ENCODE measurements around the gene DCST1.
A peak's percentile ranks its signal among the peaks of the same experiment; 100 is the strongest.

DCST1 gene

DNA sequence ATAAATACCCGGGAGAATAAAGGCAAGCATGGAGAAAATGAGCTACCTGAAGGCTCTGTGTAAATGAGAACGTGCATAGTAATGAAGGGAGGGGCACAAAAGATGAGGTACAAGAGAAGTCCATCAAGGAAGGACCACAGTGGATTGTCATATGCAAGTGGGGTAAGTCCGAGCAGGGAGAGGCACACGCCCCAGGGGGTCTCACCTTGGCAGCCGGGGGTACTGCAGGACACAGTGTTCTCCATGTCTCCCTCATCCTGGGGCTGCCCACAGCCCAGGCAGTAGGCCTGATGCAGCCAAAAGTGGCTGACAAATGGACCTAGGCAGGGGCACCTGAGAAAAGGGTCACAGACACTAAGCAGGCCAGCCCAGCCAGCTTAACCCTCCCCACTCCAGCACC, 10.0 kb upstream of the DCST1 start:
- TF ChIP-seq ZFX (IDR thresholded peaks at IDR 0.05; ENCODE audit: borderline replicate concordance), result no peak
- TF ChIP-seq, protein P1, sequence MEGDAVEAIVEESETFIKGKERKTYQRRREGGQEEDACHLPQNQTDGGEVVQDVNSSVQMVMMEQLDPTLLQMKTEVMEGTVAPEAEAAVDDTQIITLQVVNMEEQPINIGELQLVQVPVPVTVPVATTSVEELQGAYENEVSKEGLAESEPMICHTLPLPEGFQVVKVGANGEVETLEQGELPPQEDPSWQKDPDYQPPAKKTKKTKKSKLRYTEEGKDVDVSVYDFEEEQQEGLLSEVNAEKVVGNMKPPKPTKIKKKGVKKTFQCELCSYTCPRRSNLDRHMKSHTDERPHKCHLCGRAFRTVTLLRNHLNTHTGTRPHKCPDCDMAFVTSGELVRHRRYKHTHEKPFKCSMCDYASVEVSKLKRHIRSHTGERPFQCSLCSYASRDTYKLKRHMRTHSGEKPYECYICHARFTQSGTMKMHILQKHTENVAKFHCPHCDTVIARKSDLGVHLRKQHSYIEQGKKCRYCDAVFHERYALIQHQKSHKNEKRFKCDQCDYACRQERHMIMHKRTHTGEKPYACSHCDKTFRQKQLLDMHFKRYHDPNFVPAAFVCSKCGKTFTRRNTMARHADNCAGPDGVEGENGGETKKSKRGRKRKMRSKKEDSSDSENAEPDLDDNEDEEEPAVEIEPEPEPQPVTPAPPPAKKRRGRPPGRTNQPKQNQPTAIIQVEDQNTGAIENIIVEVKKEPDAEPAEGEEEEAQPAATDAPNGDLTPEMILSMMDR (IDR thresholded peaks at IDR 0.05), result no peak
- H3K27ac ChIP-seq, result peak overlapping the region; percentile 98

DNA sequence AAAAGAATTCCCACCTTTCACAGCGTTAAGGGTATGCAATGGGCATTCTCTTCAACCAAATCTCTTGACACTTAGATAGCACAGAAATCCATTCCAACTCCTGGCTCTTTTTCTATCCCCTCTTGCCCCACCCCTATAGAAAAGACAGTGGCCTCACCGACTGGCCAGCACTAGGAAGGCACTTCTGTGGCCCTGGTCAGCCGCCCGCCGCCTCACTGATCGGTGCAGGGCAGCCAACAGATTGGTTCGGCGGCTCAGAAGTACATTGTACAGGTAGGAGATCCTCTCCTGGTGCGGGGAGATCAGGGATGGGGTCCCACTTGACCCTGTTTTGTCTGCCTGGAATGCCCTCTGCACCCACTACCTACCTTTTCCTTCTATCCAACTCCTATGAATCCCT, 9.3 kb upstream of the DCST1 start:
- peak overlapping the region; percentile 39; the same call in 1 of the 2 replicates for H3K27ac ChIP-seq
- no peak for TF ChIP-seq ZFX (IDR thresholded peaks at IDR 0.05; ENCODE audit: borderline replicate concordance)
- TF ChIP-seq, protein P1 (IDR thresholded peaks at IDR 0.05), result no peak

DNA sequence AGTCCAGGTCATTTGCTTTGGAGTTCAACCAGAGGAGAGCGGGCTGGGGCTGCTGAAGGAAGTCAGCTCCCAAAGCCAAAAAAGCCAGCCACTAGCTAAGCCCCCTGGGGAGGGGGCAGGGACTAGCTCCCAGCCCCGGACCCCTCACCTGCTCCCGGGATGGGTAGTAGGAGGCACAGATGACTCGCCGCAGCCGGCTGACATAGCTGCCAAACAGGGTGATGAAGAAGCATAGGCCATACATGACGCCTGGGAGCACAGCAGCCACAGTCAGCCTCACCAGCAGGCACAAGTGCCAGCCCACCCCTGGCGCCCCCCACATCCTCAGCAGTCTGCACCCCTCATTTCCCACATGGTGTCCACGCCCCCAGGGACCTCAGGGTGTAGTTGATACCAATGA, 7.5 kb upstream of the DCST1 start:
- TF ChIP-seq, protein P1 (IDR thresholded peaks at IDR 0.05), result no peak
- TF ChIP-seq ZFX (IDR thresholded peaks at IDR 0.05; ENCODE audit: borderline replicate concordance), result no peak

DNA sequence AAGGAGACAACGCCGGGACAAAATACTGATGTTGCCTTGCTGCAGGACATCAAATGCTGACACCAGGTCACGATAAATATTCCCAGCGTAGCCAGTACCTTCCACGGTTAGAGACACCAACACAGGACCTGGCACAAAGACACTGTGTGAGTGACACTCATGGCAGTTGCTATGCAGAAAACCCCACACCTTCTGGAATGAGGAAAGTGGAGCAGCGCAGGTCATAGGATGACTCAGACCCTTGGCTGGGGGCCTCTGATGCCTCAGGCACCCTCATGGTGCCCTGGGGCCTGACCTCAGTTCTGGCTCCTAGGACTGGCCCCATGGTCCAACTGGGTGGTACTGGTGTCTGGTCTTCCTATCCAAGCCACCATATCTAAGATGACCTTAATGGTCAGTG, 7.0 kb upstream of the DCST1 start:
- no peak overlapping the region for H3K27ac ChIP-seq
- no peak for TF ChIP-seq ZFX (IDR thresholded peaks at IDR 0.05; ENCODE audit: borderline replicate concordance)
- TF ChIP-seq, protein P1 (IDR thresholded peaks at IDR 0.05), result no peak

More for the DNA sequence above, 7.5 kb upstream of the DCST1 start:
- H3K27ac ChIP-seq, result peak overlapping the region; percentile 39

DNA sequence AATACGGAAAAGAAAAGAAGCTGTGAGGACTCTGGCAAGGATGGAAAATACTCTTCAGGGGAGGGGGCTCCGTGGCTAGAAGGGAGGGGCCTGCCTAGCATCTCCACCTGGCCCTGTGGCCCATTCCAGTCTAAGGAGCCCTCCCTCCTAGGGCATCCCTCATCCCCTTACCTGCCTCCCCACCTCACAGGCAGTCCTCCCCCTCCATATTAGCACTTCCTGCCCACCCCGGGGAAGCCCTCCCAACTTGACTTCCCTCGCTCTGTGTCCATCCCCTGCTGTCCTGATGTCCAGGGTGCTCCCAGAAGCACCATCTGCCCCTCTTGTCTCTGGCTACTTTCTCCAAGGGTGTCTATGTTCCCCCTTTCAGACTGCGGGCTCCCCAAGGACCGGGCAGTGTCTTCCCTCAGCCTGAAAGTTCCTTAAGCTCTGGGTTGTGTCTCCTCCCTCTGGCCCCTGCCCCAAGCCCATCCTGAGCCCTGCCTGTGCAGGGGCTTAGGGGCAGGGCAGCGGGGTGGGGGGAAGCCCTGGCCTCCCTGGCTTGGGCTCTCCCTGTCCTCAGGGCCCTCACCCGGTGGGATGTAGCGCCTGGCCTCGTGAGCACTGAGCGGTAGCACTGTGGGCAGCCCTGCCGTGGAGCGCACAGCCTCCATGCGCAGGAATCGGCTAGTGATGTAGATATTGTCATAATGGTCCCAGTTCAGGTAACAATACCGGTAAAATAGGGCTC, 3.9 kb upstream of the DCST1 start:
- TF ChIP-seq, protein P1 (IDR thresholded peaks at IDR 0.05), result no peak
- no peak for TF ChIP-seq ZFX (IDR thresholded peaks at IDR 0.05; ENCODE audit: borderline replicate concordance)
- no peak overlapping the region for H3K27ac ChIP-seq

DNA sequence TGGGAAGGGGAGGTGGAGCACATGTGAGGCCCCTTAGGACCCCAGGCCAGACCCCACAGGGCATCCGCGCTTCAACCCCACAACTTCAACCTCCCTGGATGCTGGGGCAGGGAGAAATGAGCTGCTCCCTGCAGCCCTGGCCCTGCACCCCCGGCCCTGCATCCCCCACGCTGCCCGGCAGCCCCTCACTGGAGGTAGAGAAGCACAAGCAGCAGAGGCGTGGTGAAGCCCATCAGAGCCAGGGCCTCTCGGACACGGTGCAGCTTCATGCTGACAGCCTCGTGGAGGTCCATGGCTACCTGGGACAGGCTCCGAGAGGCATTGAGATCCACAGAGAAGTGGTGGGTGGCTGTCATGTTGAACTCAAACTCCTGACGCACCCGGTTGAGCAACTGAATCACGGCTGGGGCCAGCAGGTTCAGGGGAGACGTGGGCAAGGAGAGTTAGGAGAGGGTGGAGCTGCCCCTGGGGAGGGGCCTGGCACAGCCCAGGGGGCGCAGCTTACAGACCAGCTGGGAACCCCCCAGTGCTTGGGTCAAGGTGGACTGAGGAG, 3.3 kb upstream of the DCST1 start:
- no peak overlapping the region for H3K27ac ChIP-seq
- TF ChIP-seq, protein P1 (IDR thresholded peaks at IDR 0.05), result no peak
- no peak for TF ChIP-seq ZFX (IDR thresholded peaks at IDR 0.05; ENCODE audit: borderline replicate concordance)

DNA sequence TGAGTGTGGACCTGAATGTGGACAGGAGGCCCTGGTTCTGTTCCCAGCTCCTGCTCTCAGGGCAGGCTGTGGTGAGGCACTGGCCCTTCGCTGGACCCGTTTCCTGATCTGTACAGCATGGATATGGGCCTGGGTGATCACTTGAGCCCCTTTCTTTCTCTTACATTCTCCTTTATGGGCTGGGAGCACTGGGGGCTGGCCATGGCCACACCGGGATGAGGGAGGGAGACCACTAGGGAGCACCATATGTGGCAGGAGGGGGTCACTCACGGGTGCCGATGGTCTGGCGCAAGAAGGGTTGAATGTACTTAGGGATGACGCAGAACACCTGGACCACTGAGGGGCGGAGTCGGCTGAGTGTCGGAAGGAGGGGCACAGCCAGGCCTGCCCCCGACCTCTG, 2.7 kb upstream of the DCST1 start:
- no peak overlapping the region for H3K27ac ChIP-seq
- TF ChIP-seq, protein P1 (IDR thresholded peaks at IDR 0.05), result no peak
- no peak for TF ChIP-seq ZFX (IDR thresholded peaks at IDR 0.05; ENCODE audit: borderline replicate concordance)
